Activated CD8-positive, alpha-beta memory T cell treated with anti-CD3 and anti-CD28 coated beads for 48 hours (primary cell): ENCODE measurements around the gene ERCC3.
"Not testable (repeated sequence)": the region's sequence is repeated elsewhere in the genome, so short reads cannot be mapped to it uniquely, and the experiment has no call there.

Source experiments
- DNase-seq, 3 experiments: peaks; one replicate each; pipeline ENCODE4 v3.0.0-alpha.2; 2020; ENCODE audit warnings: low read depth in 2 of 3, low spot score in 2 of 3

ERCC3 gene

DNA sequence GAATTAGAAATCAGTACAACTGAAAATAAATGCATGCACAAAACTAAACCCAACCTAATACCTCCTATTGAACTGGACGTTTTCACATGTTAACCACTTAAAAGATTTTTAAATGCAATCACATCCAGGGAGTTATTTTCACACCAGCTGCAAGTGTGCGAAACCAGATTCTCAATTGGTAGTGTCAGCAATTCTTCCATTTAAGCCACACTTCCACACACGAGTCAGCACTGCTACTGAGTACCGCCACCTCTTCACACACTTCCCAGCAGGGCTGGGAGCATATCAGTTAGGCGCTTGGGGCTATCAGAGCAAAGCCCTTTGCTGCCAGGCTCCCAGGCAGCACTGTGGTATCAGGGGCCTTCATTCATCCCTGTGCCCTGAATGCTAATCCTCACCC, 14.2 kb downstream of the ERCC3 start:
- no peak for DNase-seq

DNA sequence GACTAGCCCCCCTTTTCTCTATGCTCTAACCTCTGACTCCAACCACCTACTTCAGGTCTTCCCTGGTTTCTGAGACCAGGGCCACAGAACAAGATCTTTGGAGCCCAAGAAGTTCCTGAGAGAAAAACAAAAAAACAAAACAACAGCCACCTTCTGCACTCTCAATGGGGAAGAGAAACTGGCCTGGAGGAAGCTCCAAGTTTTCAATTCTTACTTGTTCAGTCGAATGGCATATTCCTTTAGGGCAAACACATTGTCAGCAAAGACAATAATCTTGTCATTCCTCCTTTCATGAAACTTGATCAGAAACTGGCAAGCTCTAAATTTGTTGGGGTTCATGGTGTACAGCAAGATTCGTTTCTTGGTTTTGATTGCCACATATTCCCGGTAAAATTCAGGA, 15.0 kb downstream of the ERCC3 start:
- DNase-seq: no peak

GRCh38 chr2:127277028-127277427, 16.9 kb downstream of the ERCC3 start:
- no peak for DNase-seq

DNA sequence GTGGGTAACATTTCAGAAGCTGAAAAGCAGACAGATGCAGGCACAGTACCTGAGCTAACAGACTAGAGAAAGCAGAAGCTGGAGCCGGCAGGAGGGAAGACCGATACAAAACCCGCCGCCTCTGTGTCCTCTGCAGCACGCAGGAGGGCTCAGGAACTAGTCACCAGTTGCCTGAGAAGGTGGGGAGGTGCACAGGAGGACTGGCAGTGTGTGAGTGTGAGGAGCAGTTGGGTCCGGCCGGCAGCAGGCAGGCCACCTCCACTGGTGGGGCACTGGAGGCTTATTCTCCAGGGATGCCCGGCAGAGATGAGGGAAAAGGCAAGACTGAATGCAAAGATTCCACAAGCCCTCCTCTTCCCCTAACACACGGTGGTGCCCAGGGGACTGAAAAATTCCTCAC, 18.2 kb downstream of the ERCC3 start:
- no peak for DNase-seq

DNA sequence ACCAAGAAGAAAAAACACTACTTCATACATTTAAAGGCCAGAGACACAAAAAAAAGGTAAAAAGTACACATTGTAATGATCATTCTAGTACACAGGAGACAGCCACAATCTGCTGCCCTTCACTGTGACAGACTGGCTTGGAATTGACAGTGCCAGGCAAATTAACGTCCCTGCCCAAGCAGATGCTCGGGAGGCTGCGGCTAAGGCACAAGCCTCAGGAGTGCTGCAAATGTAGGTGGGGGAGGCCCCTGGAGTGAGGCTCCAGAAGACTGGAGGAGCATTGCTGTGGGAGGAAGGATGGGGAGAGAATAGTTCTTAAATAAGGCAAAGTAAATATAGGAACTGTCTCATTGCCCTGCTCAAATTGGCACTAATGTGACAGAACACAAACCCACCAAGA, 18.6 kb downstream of the ERCC3 start:
- DNase-seq: no peak

- no peak for DNase-seq
These were observed 23.3 kb downstream of the ERCC3 start for GRCh38 chr2:127270663-127271062.

GRCh38 chr2:127261804-127262406, 32.0 kb downstream of the ERCC3 start:
- DNase-seq: no peak

- no peak for DNase-seq
These were observed 34.6 kb downstream of the ERCC3 start for GRCh38 chr2:127259355-127259754.

GRCh38 chr2:127256866-127257265, 37.1 kb downstream of the ERCC3 start:
- DNase-seq: no peak

DNA sequence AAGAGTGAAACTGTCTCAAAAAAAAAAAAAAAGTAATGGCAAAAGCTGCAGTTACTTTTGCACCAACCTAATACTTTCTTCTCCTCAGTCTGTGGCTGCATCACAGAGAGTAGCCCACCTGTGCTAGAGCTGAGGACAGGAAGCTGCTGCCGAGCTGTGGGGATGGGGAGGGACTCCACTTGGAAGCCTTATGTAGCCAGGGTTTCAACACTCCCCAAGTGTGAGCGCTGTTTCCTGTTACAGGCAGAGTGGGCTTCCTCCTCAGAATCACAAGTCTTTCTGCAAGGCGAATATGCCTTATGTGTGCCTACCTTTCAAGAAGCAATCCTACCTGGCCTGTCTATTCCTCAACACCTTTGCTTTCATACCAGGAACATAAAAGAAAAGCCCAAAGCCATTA, 37.6 kb downstream of the ERCC3 start:
- DNase-seq: no peak

DNA sequence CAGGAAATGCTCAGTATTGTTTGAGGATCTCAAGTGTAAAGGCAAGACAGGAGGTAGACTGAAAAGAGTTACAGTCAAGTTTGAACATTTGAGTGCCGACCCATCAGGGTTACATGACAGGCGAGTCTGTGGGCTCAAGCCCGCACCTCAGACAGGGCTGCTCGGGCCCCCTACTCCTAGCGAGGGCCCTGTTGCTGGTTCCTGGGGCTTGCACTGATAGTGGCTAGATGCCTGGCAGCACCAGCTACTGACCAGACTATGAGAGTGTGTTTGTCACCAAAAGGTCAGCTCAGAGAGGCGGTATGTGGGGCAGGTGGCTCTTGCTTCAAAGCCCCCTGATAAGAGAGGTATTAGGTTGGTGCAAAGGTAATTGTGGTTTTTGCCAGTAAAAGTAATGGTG, 38.2 kb downstream of the ERCC3 start:
- DNase-seq: no peak

DNA sequence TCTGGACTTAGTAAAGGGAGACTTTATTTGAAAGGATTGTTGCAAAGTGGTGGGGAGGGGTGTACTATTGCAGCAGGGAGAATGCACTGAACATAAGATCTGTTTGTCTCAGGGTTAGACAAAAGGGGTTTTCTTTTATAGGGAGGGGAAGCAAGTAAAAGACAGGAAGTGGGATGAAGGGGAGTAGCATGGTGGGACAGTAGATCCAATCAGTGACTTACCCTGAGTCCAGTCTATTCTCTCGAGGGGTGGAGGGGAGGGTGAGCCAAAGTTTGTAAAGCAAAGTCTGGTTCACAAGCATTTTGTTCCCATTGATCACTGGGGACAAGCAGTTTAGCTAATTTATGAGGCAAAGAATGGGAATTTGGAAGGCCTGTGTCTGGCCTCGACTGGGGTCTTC, 38.8 kb downstream of the ERCC3 start:
- DNase-seq: no peak

DNA sequence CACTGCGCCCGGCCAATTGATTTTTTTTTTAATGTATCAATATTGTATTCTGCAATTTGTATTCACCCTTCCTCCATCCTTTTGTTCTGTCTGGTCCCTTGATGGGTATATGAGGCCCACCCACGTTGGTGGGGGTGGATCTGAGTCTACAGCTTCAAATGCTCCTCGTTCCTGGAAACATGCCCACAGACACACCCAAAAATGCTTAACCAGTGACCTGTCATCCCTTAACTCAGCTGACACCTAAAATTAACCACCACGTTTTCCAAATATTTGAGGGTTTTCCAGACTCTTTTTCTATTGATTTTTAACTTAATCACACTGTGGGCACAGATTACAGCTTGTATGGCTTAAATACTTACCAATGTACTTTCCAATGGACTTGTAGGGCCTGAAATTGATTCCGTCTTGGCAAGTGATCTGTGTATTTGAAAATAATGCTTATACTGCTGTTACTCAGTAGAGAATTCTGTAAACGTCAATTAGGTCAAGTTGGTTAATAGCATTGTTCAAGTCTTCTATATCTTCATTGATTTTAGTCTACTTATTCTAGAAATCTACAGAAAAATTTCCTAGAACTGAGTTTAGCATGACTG, 39.5 kb downstream of the ERCC3 start:
- no peak for DNase-seq

- not testable (repeated sequence) for DNase-seq
These were observed 52.8 kb downstream of the ERCC3 start for GRCh38 chr2:127241184-127241583.

DNA sequence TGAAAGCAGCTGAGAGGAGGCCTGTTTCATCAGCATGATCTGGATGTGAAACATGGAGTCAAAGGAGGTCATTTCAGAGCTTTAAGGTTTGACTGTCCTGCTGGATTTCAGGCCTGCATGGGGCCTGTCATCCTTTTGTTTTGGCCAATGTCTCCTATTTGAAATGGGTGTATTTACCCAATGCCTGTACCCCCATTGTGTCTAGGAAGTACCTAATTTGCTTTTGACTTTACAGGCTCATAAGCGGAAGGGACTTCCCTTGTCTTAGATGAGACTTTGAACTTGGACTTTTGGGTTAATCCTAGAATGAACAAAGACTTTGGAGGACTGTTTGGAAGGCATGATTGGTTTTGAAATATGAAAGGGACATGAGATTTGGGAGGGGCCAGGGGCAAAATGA, 54.5 kb downstream of the ERCC3 start:
- DNase-seq: no peak

- DNase-seq: not testable (repeated sequence)
These were observed 56.2 kb downstream of the ERCC3 start for GRCh38 chr2:127237768-127238167.

- DNase-seq: no peak
These were observed 58.8 kb downstream of the ERCC3 start for GRCh38 chr2:127235082-127235702.

- DNase-seq: no peak
These were observed 60.2 kb downstream of the ERCC3 start for GRCh38 chr2:127233710-127234109.

- DNase-seq: no peak
These were observed 62.6 kb downstream of the ERCC3 start for GRCh38 chr2:127231130-127231865.

GRCh38 chr2:127229555-127229954, 64.4 kb downstream of the ERCC3 start:
- DNase-seq: no peak

- no peak for DNase-seq
These were observed 65.8 kb downstream of the ERCC3 start for GRCh38 chr2:127228102-127228501.

- DNase-seq: not testable (repeated sequence)
These were observed 66.7 kb downstream of the ERCC3 start for GRCh38 chr2:127227264-127227660.
